ENCODE measurements around the gene ANKRD6. TPM values are rescaled to one million over a fixed set of nuclear protein-coding genes. Genes with fewer than 3 reads are reported as not detected.

The ANKRD6 gene
- total RNA-seq, 1 donor from 2014 or later: 5.5 TPM

DNA sequence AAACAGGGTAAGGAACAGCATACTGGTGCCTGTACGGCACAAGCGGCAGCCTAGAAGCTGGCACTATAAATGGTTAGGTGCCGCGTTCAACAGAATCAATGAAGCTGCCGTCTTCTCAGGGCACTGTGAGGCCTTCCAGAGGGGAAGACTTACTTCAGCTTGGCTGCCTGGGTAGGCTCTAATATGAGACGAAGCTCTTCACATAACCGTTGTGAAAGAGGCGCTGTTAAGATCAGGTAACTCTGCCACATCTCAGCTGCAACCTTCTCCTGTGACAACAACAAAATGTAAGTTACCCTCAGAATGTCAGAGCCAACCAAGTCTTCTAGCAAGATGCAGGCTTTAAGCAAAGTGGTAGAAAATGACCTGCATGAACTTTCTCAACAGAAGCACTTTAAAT lies 217.6 kb downstream of the ANKRD6 start:
- Mint-ChIP-seq H3K27me3 (ENCODE audit: unreplicated experiment) (no peaks in the 10 kb centered on the region), H3K9me3 (ENCODE audit: unreplicated experiment) (no peaks in the 10 kb centered on the region), H3K27ac (ENCODE audit: unreplicated experiment) (no peak overlapping the region), H3K36me3 (ENCODE audit: unreplicated experiment) (peaks cover 44% of the 10 kb centered on the region), H3K4me3 (ENCODE audit: unreplicated experiment) (no peak overlapping the region), H3K4me1 (ENCODE audit: unreplicated experiment) (no peaks in the 10 kb centered on the region)
- no peak for DNase-seq (ENCODE audit: extremely low spot score, unreplicated experiment)
- TF ChIP-seq CTCF (IDR thresholded peaks at IDR 0.05): no peak

DNA sequence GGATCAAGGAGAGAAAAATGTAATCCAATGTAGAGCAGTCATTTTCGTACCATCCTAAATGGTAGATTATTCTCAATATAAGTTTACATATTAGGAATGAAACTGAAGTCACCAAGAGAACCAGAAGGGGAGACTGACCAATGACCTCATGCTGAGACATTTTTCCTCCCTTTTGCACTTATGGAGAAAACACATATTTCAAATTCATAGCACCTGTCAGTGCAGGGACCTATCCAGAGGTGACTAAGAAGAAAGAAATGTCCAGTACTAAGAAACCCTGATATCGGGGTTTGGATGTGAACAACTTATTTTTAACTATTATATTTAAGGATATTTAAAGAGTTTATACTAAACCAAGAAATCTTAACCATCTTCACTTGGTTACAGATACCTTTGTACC lies 222.2 kb downstream of the ANKRD6 start:
- H3K36me3 Mint-ChIP-seq (ENCODE audit: unreplicated experiment): peaks cover 54% of the 10 kb centered on the region
- H3K27ac Mint-ChIP-seq (ENCODE audit: unreplicated experiment): no peak overlapping the region
- DNase-seq (ENCODE audit: extremely low spot score, unreplicated experiment): no peak
- no peaks in the 10 kb centered on the region for H3K27me3 Mint-ChIP-seq (ENCODE audit: unreplicated experiment)
- no peak for TF ChIP-seq CTCF (IDR thresholded peaks at IDR 0.05)
- no peaks in the 10 kb centered on the region for H3K4me1 Mint-ChIP-seq (ENCODE audit: unreplicated experiment)
- H3K4me3 Mint-ChIP-seq (ENCODE audit: unreplicated experiment): no peak overlapping the region
- H3K9me3 Mint-ChIP-seq (ENCODE audit: unreplicated experiment): no peaks in the 10 kb centered on the region

- Mint-ChIP-seq H3K9me3 (ENCODE audit: unreplicated experiment) (no peaks in the 10 kb centered on the region), H3K27ac (ENCODE audit: unreplicated experiment) (no peak overlapping the region), H3K4me1 (ENCODE audit: unreplicated experiment) (no peaks in the 10 kb centered on the region), H3K36me3 (ENCODE audit: unreplicated experiment) (peaks cover 50% of the 10 kb centered on the region), H3K27me3 (ENCODE audit: unreplicated experiment) (no peaks in the 10 kb centered on the region), H3K4me3 (ENCODE audit: unreplicated experiment) (no peak overlapping the region)
- no peak for TF ChIP-seq CTCF (IDR thresholded peaks at IDR 0.05)
- no peak for DNase-seq (ENCODE audit: extremely low spot score, unreplicated experiment)
Observed at GRCh38 chr6:89657445-89658158, 224.7 kb downstream of the ANKRD6 start.

GRCh38 chr6:89660981-89661380 lies 228.0 kb downstream of the ANKRD6 start:
- TF ChIP-seq CTCF (IDR thresholded peaks at IDR 0.05): no peak
- no peak for DNase-seq (ENCODE audit: extremely low spot score, unreplicated experiment)
- Mint-ChIP-seq H3K27me3 (ENCODE audit: unreplicated experiment) (no peaks in the 10 kb centered on the region), H3K4me3 (ENCODE audit: unreplicated experiment) (no peak overlapping the region), H3K9me3 (ENCODE audit: unreplicated experiment) (no peaks in the 10 kb centered on the region), H3K27ac (ENCODE audit: unreplicated experiment) (no peak overlapping the region), H3K36me3 (ENCODE audit: unreplicated experiment) (peaks cover 49% of the 10 kb centered on the region), H3K4me1 (ENCODE audit: unreplicated experiment) (no peaks in the 10 kb centered on the region)

DNA sequence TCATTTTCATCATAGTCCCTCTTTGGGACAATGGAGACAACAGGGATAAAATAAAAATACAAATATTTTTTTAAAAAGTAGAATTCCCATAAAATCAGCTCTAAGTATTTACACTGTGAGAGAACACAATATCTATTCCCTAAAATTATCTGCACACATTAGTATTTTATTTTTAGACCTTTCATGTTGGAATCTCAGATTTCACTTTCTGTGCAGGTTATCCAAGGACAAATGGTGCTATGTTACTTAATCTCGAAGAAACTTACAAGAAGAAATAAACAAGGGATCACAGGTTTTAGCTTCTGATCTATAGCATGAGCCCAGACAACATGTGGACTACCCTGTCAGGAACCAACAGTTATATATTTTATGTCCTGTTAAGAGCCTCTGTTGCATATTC lies 228.6 kb downstream of the ANKRD6 start:
- DNase-seq (ENCODE audit: extremely low spot score, unreplicated experiment): no peak
- no peaks in the 10 kb centered on the region for H3K4me1 Mint-ChIP-seq (ENCODE audit: unreplicated experiment)
- no peaks in the 10 kb centered on the region for H3K9me3 Mint-ChIP-seq (ENCODE audit: unreplicated experiment)
- no peaks in the 10 kb centered on the region for H3K27me3 Mint-ChIP-seq (ENCODE audit: unreplicated experiment)
- H3K27ac Mint-ChIP-seq (ENCODE audit: unreplicated experiment): no peak overlapping the region
- no peak for TF ChIP-seq CTCF (IDR thresholded peaks at IDR 0.05)
- no peak overlapping the region for H3K4me3 Mint-ChIP-seq (ENCODE audit: unreplicated experiment)
- H3K36me3 Mint-ChIP-seq (ENCODE audit: unreplicated experiment): peaks cover 48% of the 10 kb centered on the region
